Stimulated activated CD4-positive, alpha-beta T cell treated with anti-CD3 and anti-CD28 coated beads, TNF-alpha, amount 100 ng/mL, for 1 hour (primary cell): ENCODE data around the gene GIMAP6.
"Not testable (repeated sequence)": the region's sequence is repeated elsewhere in the genome, so short reads cannot be mapped to it uniquely, and the experiment has no call there.

Experiments used
- DNase-seq, 3 donors: peaks; one replicate each; pipeline ENCODE4 v3.0.0-alpha.2; 2020; ENCODE audit warnings: low read depth in 3 of 3, low spot score in 1 of 3

Gene GIMAP6

GRCh38 chr7:150631866-150632864, at the start of gene GIMAP6:
TSS of gene GIMAP6 (minus strand) at chr7:150632385. CDS start at chr7:150630142, 2,243 bp downstream.
- peak in 1 of 3 donors; percentile 18 for DNase-seq

DNA sequence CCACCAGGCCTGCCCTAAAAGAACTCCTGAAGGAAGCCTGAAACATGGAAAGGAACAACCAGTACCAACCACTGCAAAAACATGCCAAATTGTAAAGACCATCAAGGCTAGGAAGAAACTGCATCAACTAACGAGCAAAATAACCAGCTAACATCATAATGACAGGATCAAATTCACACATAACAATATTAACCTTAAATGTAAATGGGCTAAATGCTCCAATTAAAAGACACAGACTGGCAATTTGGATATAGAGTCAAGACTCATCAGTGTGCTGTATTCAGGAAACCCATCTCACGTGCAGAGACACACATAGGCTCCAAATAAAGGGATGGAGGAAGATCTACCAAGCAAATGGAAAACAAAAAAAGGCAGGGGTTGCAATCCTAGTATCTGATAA, 48.2 kb upstream of the GIMAP6 start:
- not testable (repeated sequence) for DNase-seq

- DNase-seq = not testable (repeated sequence)
Measured at GRCh38 chr7:150678601-150679000, 46.4 kb upstream of the GIMAP6 start.

GRCh38 chr7:150676854-150677253, 44.7 kb upstream of the GIMAP6 start:
- DNase-seq = not testable (repeated sequence)

DNA sequence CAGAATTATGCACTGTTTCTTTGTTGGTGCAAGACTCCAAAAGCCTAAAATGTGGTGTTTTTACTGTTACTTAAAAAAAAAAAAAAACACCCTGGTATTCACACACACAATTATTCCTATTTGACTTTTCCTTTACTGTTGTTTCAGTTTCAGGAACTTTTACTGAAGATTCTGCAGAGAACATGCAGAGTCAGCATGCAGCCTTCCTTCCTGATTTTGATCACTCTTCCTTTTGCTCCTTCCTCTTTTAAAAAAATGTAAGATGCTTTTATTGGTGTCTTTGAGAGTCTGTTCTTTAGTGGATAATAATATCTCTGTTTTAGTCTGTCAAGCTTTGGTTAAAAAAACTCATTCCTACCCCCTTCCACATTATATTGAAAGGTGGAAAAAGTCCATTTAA, 44.1 kb upstream of the GIMAP6 start:
- DNase-seq = not testable (repeated sequence)

GRCh38 chr7:150675714-150676113, 43.5 kb upstream of the GIMAP6 start:
- no peak for DNase-seq

- DNase-seq = not testable (repeated sequence)
Measured at GRCh38 chr7:150671798-150672585, 39.8 kb upstream of the GIMAP6 start.

- no peak for DNase-seq
Measured at GRCh38 chr7:150668977-150669376, 36.8 kb upstream of the GIMAP6 start.

DNA sequence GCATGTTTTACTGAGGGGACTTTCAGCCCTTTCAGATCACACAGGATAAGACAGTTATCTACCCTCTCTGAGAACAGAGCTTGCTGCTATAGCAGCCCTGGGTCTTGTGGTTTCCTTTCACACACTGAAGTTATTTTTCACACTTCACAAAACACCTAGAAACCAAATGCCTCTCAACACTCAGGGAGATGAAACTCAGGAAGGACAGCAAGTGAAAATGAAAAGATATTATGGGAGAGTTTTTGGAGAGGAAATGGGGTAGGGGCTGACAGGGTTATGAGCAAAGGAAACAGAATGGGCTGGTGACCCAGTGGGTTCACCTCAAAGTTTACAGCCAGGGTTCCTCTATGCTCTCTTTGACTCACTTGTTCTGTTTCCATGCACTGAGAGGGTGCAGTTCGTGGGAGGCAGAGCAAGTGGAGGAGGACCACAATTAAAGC, 36.3 kb upstream of the GIMAP6 start:
- peak in 1 of 3 donors; percentile 44 for DNase-seq

- DNase-seq = no peak
Measured at GRCh38 chr7:150666412-150666811, 34.2 kb upstream of the GIMAP6 start.

DNA sequence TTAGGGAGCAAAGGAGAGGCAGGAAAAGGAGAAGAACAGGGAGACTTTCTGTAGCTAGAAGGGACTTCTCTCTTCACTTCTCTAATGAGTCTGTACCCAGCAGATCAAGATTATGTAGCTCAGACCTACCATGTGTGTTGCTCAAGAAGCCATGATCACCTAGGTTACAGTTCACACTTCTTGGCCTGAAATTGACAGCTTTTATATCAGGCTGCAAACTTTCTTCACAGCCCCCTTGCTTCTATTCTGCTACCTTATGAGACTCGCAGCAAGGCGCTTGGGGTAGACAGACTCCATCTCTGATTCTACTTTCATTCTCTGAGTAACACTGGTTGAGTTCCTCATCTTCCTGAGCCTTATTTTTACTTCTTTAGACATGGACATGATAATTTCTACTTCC, 33.7 kb upstream of the GIMAP6 start:
- DNase-seq = no peak

GRCh38 chr7:150665089-150665748, 33.0 kb upstream of the GIMAP6 start:
- no peak for DNase-seq

- DNase-seq = no peak
Measured at GRCh38 chr7:150663802-150664494, 31.8 kb upstream of the GIMAP6 start.

GRCh38 chr7:150662821-150663220, 30.6 kb upstream of the GIMAP6 start:
- DNase-seq = not testable (repeated sequence)

GRCh38 chr7:150660939-150661613, 28.9 kb upstream of the GIMAP6 start:
- no peak for DNase-seq

DNA sequence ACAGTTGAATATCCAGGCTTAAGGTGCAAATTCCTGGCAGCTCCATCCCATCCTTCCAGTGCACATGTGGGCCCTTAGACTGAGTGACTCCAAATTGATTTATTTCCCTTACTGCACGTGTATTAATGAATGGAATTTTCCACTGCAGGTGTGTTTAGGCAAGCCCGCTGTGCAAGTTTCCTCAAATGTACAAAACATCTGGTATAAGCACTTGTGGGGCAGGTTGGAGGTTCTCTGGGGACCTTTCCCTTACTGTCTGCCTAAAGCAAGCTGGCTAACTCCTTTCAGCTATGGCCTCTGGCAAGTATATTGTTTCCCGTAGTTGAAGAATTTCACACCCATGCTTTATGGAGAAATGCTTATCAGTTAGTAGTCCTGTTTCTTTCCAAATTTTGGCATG, 25.3 kb upstream of the GIMAP6 start:
- DNase-seq = no peak

- DNase-seq = no peak
Measured at GRCh38 chr7:150656047-150656446, 23.9 kb upstream of the GIMAP6 start.

- no peak for DNase-seq
Measured at GRCh38 chr7:150654692-150655091, 22.5 kb upstream of the GIMAP6 start.

- DNase-seq = no peak
Measured at GRCh38 chr7:150649080-150649385, 16.8 kb upstream of the GIMAP6 start.

DNA sequence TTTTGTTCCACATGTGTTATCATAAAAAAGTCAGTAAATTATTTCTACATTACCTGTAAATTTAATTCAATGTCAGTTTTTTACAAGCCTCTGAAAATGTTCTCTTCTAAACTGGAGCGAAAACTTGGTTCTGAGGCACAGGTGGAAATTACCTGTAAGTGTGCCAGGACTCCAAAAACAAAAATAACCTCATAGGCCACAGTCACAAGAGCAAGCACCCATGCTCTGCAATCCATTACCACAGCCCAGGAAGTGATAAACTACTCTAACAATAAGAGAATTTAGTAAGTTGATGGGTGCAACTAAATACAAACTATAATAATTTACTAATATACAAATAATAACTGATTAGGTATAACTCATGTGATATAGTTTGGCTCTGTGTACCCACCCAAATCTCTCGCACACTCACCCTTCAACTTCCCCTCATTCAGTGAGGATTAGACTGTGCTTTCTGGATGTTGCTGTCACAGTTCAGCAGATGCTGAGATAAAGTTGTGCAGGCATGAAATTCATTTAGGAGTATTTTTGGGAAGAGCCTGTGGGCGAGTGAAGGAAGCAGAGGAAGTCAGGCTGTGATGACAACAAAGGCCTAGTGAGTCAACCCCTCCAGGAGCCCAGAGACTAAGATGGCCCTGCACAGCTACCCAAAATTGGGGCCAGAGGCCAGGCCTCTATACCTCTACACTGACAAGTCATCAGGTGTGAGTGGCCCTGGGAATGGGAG, 16.3 kb upstream of the GIMAP6 start:
- no peak for DNase-seq
